PC-3 (cell line): ENCODE data around the gene FGFR2.

Experiments
- EZH2 ChIP-seq: fragments of 300-600 bp; sonication (generic); IDR thresholded peaks from one replicate; pipeline ENCODE4 v1.6.1; 2017; ENCODE audit warnings: antibody characterized with exemption, mild to moderate bottlenecking, low read length; ENCODE audit not compliant: unreplicated experiment
- EZH2phosphoT487 ChIP-seq: fragments of 300-600 bp; sonication (generic); IDR thresholded peaks from 2 replicates; pipeline ENCODE4 v1.6.1; 2018; ENCODE audit warnings: mild to moderate bottlenecking, antibody characterized with exemption, low read length, borderline replicate concordance
- TF ChIP-seq, protein P1 (sequence below): fragments of 300-600 bp; sonication (generic); conservative IDR thresholded peaks from 2 replicates; pipeline ENCODE4 v1.5.1; 2017; ENCODE audit warnings: antibody characterized with exemption, low read depth, mild to moderate bottlenecking, low read length

DNA sequence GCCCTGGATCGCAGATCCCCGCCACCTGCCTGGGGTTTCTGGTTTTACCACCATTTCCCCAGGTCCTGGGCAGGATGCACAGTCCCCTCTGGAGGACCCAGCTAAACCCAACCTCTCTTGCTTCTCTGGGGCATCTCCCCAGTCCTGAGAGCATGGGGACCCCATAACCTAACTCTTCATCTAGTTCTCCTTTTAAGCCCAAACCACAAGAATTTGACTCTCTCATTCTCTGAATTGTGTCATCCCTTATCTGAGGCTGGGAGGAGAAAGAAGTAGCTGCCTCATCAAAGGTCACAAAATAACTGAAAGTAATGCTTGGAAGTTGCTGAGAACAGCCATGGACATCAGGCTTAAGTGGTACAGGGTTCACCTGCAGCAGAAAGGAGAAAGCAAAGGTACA is 159.9 kb downstream of the FGFR2 start:
- TF ChIP-seq EZH2phosphoT487 (no peak), EZH2 (no peak)
- TF ChIP-seq, protein P1, sequence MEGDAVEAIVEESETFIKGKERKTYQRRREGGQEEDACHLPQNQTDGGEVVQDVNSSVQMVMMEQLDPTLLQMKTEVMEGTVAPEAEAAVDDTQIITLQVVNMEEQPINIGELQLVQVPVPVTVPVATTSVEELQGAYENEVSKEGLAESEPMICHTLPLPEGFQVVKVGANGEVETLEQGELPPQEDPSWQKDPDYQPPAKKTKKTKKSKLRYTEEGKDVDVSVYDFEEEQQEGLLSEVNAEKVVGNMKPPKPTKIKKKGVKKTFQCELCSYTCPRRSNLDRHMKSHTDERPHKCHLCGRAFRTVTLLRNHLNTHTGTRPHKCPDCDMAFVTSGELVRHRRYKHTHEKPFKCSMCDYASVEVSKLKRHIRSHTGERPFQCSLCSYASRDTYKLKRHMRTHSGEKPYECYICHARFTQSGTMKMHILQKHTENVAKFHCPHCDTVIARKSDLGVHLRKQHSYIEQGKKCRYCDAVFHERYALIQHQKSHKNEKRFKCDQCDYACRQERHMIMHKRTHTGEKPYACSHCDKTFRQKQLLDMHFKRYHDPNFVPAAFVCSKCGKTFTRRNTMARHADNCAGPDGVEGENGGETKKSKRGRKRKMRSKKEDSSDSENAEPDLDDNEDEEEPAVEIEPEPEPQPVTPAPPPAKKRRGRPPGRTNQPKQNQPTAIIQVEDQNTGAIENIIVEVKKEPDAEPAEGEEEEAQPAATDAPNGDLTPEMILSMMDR: no peak
